HG02852 (cell line): Measurements from ENCODE around the gene SLAMF1.
A peak's percentile ranks its signal among the peaks of the same experiment; 100 is the strongest.
"Not testable (repeated sequence)": the region's sequence is repeated elsewhere in the genome, so short reads cannot be mapped to it uniquely, and the experiment has no call there.

ENCODE experiments used
- ATAC-seq: cut with Tn5 transposase; IDR thresholded peaks from one replicate; pipeline ENCODE4 v1.9.1; 2021; ENCODE audit warnings: mild to moderate bottlenecking, moderate library complexity; ENCODE audit not compliant: unreplicated experiment

Gene SLAMF1

GRCh38 chr1:160607011-160607671 lies 39.7 kb downstream of the SLAMF1 start:
- peak; percentile 74 for ATAC-seq

GRCh38 chr1:160606611-160607010 lies 40.2 kb downstream of the SLAMF1 start:
- peak; percentile 2 for ATAC-seq

DNA sequence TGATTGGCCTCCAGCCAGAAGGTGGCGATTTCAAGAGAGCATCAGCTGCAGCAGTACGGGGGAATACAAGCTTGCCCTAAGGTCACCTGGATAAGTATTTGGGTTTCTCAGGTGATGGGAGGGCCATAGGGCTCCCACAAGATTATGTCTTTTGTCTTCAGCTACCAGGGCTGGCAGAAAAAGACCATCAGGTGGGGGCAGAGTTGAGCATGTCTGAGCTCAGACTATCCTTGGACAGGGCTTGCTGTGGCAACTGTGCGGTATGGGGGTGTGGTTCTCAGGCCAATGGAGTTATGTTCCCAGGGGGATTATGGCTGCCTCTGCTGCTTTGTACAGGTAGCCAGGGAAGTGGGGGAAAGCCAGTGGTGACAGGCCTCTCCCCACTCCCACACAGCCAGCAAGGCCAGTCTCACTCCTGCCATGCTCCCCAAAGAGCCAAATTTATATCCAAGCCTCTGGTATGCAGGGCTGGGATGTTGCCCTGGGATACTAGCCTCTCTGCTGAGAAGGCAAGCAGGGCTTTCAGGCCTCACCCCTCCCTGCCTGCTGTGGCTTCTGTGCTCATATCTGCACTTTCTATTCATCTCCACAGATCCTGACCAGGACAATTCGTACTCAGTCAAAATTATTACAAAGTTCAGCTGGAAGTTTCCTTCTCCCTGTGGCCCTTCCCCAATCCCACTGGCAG lies 40.9 kb downstream of the SLAMF1 start:
- ATAC-seq = no peak

DNA sequence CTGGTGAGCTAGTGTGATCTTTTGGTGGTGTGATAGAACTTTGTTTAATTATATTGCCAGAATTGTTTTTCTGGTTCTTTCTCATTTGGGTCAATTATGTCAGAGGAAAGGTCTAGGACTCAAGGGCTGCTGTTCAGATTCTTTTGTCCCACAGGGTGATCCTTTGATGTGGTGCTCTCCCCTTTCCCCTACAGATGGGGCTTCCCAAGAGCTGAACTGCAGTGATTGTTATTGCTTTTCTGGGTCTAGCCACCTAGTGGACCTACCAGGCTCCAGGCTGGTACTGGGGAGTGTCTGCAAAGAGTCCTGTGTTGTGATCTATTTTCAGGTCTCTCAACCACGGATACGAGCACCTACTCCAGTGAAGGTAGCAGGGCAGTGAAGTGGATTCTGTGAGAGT lies 41.6 kb downstream of the SLAMF1 start:
- ATAC-seq = no peak

- no peak for ATAC-seq
These were observed 49.1 kb downstream of the SLAMF1 start for GRCh38 chr1:160597705-160598104.

GRCh38 chr1:160597051-160597450 lies 49.8 kb downstream of the SLAMF1 start:
- no peak for ATAC-seq

DNA sequence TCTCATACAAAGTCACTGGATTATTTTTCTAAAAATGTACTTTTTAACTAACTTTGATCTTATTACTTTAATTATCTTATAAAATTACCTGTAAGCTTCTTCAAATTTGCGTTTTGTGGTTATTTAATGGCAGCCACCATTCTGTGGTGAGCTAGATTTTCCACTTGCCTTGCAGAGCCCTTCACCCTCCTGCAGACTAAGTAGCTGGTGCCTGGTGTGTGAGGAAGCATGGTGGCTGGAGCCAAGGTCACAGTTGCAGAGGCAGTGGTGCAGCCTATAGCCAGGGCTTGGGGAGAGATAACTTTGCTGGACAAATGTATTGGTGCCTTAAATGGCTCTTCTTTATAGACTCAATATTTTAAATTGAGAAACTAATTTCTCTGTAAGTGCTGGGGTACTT lies 56.4 kb downstream of the SLAMF1 start:
- ATAC-seq = no peak

DNA sequence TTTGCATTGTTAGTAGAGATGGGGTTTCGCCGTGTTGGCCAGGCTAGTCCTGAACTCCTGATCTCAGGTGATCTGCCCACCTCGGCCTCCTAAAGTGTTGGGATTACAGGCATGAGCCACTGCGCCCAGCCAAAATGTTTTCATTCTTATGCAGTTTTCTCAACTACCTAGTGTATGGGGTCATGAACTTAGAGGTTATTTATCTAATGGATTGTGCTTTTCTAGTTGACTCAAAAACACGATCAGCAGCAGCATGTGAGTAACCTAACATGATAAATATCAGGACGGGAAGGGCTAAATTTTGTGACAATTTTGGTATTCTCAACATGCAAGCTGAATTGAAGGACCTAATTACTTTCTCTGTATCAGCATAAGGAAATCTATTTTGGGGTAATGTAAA lies 58.4 kb downstream of the SLAMF1 start:
- no peak for ATAC-seq

- no peak for ATAC-seq
These were observed 62.1 kb downstream of the SLAMF1 start for GRCh38 chr1:160584784-160585183.

DNA sequence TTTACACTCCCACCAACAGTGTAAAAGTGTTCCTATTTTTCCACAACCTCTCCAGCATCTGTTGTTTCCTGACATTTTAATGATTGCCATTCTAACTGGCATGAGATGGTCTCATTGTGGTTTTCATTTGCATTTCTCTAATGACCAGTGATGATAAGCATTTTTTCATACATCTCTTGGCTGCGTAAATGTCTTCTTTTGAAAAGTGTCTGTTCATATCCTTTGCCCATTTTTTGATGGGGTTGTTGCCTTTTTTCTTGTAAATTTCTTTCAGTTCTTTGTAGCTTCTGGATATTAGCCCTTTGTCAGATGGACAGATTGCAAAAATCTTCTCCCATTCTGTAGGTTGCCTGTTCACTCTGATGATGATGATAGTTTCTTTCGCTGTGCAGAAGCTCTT lies 63.9 kb downstream of the SLAMF1 start:
- ATAC-seq = not testable (repeated sequence)

GRCh38 chr1:160581961-160582360 lies 64.9 kb downstream of the SLAMF1 start:
- ATAC-seq = no peak

- ATAC-seq = no peak
These were observed 66.5 kb downstream of the SLAMF1 start for GRCh38 chr1:160580221-160580812.

DNA sequence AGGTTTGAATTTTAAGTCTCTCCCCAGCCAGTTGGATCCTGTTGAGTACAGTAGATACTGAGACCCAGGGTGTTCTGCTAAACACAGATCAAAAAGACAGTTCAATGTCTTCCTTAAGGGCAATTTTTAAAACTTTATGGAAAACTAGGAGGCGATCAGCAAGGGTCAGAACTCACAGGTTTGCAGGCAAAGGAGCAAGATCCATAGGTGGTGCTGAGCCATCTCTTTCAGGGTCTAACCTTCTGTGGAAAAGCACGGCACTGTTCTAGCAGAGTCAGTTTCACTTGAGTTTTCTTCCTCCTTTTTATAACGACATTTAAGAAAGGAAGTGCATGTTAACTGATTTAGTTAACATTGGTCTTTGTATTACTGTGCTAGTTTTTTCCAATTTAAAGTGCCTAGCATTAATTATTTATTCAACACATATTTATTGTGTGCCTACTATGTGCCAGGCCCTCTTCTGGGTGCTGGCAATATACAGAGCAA lies 67.6 kb downstream of the SLAMF1 start, which contains the start of gene CD84:
Gene CD84, minus strand, starts transcription at position 281 of the 486 bp plus-strand sequence. Its CDS starts 59 bp downstream, at position 222.
- no peak for ATAC-seq

DNA sequence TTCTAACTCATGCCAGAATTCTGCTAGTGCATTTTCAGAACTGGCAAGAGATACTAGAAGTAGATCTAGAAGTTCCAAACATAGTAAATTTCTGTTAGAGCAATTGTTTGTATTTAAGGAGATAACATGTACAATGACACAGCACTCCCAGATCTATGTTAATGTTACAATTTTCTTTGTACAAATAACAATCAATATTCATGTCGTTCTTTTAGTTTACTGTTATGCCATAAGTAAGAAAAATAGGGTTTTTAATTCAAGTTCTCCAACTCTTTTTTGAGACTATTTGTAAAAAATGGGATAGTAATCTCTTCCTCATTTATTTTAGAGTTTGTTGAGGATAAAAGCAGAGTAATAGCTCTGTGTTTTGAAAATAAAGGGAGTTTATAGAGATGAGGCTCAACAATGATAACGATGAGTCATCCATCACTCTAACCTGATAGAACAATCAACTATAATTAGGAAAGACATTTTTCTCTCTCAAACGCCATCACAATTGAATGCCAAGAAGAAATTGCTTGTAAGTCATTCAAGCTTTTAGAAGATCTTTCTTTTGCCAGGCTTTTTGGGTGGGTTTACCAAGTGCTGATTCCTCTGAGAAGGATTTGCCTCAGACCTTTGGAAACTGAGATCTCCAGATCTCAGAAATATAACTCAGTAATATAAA lies 68.2 kb downstream of the SLAMF1 start:
- no peak for ATAC-seq

GRCh38 chr1:160578175-160578524 lies 68.7 kb downstream of the SLAMF1 start:
- ATAC-seq = no peak

- no peak for ATAC-seq
These were observed 69.2 kb downstream of the SLAMF1 start for GRCh38 chr1:160577671-160578070.

DNA sequence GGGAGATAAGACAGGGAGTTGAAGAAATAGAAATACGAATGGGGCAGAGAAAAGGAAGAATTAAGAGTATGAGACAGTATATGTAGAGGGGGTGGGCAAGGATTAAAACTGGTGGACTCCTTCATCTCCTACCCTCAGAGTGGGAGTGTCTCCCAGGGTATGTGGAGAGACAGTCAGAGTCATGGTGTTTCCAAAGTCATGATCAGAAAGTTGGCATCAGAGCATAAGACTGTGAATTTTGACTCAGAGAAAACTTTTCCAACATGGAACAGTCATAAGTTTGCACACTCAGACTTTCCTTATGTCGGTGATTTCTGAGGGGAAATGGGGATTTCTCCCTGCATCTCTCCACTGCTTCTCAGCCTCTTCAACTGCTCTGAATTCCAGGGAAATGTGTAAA lies 70.0 kb downstream of the SLAMF1 start:
- no peak for ATAC-seq

- no peak for ATAC-seq
These were observed 70.5 kb downstream of the SLAMF1 start for GRCh38 chr1:160576390-160576789.

DNA sequence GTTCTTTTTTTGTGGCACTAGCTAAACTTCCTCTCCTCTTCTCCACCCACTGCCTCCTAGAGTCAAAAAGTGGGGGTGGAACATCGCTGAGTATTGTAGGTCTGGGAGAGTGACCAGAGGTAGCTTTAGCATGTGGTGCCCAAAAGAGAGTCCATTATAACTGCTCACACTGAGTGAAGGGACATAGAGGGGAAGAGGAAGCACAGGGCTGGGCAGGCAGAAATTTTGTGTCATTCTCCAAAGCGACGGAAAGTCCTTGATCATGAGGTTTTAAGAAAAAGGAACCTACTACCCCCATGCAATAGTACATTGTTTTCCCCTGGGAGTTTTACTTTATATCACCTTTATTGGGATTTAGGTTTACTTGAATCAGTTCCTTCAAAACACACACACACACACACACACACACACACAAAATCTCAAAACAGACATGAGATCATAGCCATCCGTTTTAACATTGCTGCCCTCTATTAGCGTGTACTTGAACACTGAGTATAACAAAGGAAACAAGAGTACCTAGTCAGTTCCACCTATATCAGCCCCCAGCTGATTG lies 71.7 kb downstream of the SLAMF1 start:
- no peak for ATAC-seq

- no peak for ATAC-seq
These were observed 76.0 kb downstream of the SLAMF1 start for GRCh38 chr1:160570840-160571239.

DNA sequence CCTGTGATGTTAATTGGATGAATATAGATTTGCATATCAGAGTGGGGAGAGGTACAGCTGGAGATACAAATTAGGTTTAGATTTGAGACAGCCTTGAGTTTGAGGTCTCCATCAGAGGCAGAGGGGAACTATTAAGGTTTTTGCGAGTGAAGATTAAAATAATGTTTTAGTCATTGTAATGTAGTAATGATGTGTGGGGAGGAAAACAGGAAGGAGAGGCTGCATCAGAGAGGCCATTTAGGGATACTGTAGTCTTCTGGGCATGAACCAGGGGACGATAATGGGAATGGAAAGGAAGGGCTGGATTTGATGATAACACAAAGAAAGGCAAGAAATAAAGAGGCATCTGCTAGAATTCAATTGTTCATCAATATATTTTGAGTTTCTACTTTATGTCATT lies 77.0 kb downstream of the SLAMF1 start:
- no peak for ATAC-seq
